HL-60 (cell line): ENCODE results near the gene OR5B17.
"Not testable (repeated sequence)": the region's sequence is repeated elsewhere in the genome, so short reads cannot be mapped to it uniquely, and the experiment has no call there.

Experiments
- GABPA ChIP-seq: IDR thresholded peaks from 2 replicates; pipeline ENCODE4 v1.6.1; 2012; ENCODE audit warnings: low read depth
- POLR2AphosphoS5 ChIP-seq: IDR thresholded peaks from 2 replicates; pipeline ENCODE4 v1.6.1; 2012; ENCODE audit warnings: low read depth
- SPI1 ChIP-seq: IDR thresholded peaks from 2 replicates; pipeline ENCODE4 v1.6.1; 2012; ENCODE audit warnings: low read depth, mild to moderate bottlenecking, borderline replicate concordance
- TF ChIP-seq, protein P1 (sequence below): IDR thresholded peaks from 2 replicates; pipeline ENCODE4 v1.6.1; 2012; ENCODE audit warnings: low read depth; ENCODE audit not compliant: insufficient replicate concordance
- TF ChIP-seq, protein P2 (sequence below): IDR thresholded peaks from one replicate; pipeline ENCODE4 v1.5.1; 2011; ENCODE audit warnings: low read length, control low read depth, inconsistent platforms; ENCODE audit not compliant: insufficient read depth

DNA sequence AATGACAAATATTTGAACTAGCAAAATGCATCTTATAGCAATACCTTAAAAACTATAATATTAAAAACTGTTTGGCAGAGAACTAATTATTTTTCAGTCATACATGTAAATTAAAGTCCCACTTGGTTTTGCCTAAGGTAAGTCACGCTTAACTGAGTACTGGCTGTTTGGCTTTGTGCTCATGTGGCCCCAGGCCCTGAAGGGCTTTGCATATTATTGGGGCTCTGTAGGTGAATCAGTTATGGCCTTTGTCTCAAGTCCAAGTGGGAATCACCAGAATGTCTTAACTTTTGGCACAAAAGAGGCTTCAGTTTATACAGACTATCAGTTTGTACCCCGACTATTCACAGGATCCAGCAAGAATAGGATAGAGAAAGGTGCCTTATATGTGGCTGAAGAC is 40.8 kb upstream of the OR5B17 start:
- not testable (repeated sequence) for TF ChIP-seq POLR2AphosphoS5, GABPA, SPI1
- TF ChIP-seq, protein P1, sequence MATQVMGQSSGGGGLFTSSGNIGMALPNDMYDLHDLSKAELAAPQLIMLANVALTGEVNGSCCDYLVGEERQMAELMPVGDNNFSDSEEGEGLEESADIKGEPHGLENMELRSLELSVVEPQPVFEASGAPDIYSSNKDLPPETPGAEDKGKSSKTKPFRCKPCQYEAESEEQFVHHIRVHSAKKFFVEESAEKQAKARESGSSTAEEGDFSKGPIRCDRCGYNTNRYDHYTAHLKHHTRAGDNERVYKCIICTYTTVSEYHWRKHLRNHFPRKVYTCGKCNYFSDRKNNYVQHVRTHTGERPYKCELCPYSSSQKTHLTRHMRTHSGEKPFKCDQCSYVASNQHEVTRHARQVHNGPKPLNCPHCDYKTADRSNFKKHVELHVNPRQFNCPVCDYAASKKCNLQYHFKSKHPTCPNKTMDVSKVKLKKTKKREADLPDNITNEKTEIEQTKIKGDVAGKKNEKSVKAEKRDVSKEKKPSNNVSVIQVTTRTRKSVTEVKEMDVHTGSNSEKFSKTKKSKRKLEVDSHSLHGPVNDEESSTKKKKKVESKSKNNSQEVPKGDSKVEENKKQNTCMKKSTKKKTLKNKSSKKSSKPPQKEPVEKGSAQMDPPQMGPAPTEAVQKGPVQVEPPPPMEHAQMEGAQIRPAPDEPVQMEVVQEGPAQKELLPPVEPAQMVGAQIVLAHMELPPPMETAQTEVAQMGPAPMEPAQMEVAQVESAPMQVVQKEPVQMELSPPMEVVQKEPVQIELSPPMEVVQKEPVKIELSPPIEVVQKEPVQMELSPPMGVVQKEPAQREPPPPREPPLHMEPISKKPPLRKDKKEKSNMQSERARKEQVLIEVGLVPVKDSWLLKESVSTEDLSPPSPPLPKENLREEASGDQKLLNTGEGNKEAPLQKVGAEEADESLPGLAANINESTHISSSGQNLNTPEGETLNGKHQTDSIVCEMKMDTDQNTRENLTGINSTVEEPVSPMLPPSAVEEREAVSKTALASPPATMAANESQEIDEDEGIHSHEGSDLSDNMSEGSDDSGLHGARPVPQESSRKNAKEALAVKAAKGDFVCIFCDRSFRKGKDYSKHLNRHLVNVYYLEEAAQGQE: not testable (repeated sequence)
- TF ChIP-seq, protein P2, sequence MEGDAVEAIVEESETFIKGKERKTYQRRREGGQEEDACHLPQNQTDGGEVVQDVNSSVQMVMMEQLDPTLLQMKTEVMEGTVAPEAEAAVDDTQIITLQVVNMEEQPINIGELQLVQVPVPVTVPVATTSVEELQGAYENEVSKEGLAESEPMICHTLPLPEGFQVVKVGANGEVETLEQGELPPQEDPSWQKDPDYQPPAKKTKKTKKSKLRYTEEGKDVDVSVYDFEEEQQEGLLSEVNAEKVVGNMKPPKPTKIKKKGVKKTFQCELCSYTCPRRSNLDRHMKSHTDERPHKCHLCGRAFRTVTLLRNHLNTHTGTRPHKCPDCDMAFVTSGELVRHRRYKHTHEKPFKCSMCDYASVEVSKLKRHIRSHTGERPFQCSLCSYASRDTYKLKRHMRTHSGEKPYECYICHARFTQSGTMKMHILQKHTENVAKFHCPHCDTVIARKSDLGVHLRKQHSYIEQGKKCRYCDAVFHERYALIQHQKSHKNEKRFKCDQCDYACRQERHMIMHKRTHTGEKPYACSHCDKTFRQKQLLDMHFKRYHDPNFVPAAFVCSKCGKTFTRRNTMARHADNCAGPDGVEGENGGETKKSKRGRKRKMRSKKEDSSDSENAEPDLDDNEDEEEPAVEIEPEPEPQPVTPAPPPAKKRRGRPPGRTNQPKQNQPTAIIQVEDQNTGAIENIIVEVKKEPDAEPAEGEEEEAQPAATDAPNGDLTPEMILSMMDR: not testable (repeated sequence)
